Mammary epithelial cell (primary cell): ENCODE results near the gene IQGAP1.

Source experiments
- EZH2 ChIP-seq: IDR thresholded peaks from 2 replicates; pipeline ENCODE4 v1.6.1; 2012; ENCODE audit warnings: low read length, inconsistent platforms, borderline replicate concordance
- TF ChIP-seq, protein P1 (sequence below), 2 donors: IDR thresholded peaks in 1 of 2; conservative IDR thresholded peaks in 1 of 2; 2 replicates each; pipeline ENCODE4 v1.5.1; 2011 to 2012; ENCODE audit warnings: inconsistent platforms in 2 of 2, low read length in 2 of 2, mild to moderate bottlenecking in 2 of 2, control low read depth in 1 of 2, low read depth in 1 of 2; ENCODE audit not compliant: insufficient read depth in 1 of 2; ENCODE audit errors: extremely low read depth in 1 of 2

GRCh38 chr15:90500171-90500570 lies 112.1 kb downstream of the IQGAP1 start:
- TF ChIP-seq EZH2 = no peak
- TF ChIP-seq, protein P1, sequence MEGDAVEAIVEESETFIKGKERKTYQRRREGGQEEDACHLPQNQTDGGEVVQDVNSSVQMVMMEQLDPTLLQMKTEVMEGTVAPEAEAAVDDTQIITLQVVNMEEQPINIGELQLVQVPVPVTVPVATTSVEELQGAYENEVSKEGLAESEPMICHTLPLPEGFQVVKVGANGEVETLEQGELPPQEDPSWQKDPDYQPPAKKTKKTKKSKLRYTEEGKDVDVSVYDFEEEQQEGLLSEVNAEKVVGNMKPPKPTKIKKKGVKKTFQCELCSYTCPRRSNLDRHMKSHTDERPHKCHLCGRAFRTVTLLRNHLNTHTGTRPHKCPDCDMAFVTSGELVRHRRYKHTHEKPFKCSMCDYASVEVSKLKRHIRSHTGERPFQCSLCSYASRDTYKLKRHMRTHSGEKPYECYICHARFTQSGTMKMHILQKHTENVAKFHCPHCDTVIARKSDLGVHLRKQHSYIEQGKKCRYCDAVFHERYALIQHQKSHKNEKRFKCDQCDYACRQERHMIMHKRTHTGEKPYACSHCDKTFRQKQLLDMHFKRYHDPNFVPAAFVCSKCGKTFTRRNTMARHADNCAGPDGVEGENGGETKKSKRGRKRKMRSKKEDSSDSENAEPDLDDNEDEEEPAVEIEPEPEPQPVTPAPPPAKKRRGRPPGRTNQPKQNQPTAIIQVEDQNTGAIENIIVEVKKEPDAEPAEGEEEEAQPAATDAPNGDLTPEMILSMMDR (conservative IDR thresholded peaks at IDR 0.05 in 1 of 2, IDR thresholded peaks at IDR 0.05 in 1 of 2; ENCODE audit: extremely low read depth in 1 of 2, insufficient read depth in 1 of 2, low read depth in 1 of 2, low read length in 2 of 2) = no peak
